ENCODE data around the gene CHRM3.

CHRM3 gene

DNA sequence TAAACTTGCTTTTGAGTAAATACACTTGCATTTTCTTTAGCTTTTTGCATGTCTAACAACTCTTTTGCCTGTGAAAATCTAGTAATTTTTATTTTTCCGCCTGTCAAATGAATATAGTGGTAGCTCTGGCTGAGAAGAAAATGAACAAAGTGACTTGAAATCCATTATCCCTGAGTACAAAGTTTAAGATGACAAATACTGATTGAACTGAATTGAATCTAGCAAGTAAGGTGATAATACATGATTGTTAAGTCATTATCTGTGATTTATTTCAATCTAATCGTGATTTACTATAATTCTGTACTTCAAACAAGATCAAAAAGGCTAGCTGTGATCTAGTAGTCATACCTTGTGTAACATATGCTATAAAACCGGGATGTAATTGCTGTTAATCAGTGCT is 42.8 kb downstream of the CHRM3 start:
- no peak for ATAC-seq
- H3K27ac Mint-ChIP-seq, result no peak overlapping the region

DNA sequence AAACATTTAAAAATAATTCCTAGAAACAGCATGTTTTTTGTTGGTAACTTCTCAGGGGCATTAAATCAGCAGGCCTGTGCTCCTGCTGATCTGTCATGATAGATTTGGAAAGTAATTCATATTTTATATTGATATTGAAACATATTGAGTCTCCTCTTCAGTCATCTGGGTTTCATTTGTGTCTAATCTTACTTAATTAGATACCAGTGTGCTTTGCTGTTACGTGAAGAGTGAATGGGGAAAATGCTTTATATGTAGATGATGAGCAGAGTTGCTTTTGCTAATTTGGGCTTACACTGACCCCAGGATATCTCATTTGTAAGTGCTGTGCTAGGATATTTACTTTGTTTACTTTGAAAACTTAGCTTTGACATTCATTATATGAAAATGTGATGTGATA is 45.9 kb downstream of the CHRM3 start:
- H3K4me3 Mint-ChIP-seq, result no peak overlapping the region

More for the DNA sequence above, 42.8 kb downstream of the CHRM3 start:
- no peak overlapping the region for H3K4me3 Mint-ChIP-seq
- no peaks in the 10 kb centered on the region for H3K4me1 Mint-ChIP-seq
- no peaks in the 10 kb centered on the region for H3K27me3 Mint-ChIP-seq
- no peaks in the 10 kb centered on the region for H3K36me3 Mint-ChIP-seq
- peaks cover 5% of the 10 kb centered on the region for H3K9me3 Mint-ChIP-seq

DNA sequence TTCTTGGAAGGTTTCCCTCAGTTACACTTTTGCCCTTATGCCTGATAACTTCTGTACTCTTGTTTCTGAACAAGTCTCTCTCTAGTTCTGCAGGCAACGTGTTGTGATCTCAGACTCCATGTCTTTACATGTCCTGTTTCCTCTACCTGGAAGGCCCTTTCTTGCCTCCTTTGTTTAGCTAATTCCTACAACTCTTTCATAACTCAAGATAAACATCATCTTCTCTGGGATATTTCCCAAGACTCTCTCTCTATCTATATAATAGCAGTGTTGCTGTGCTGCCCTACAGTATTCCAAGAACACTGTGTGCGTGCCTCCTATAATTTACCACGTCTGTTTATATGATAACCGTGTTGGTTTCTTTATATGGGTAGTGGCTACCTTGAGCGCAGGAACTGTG is 47.8 kb downstream of the CHRM3 start:
- H3K9me3 Mint-ChIP-seq, result peaks cover 6% of the 10 kb centered on the region
- no peaks in the 10 kb centered on the region for H3K36me3 Mint-ChIP-seq
- H3K4me1 Mint-ChIP-seq, result no peaks in the 10 kb centered on the region
- H3K27ac Mint-ChIP-seq, result no peak overlapping the region
- H3K4me3 Mint-ChIP-seq, result no peak overlapping the region
- no peak for ATAC-seq
- no peaks in the 10 kb centered on the region for H3K27me3 Mint-ChIP-seq

More for the DNA sequence above, 45.9 kb downstream of the CHRM3 start:
- Mint-ChIP-seq H3K36me3 (no peaks in the 10 kb centered on the region), H3K27ac (no peak overlapping the region), H3K4me1 (no peaks in the 10 kb centered on the region), H3K27me3 (no peaks in the 10 kb centered on the region), H3K9me3 (peaks cover 8% of the 10 kb centered on the region)
- ATAC-seq, result no peak
